A673 (cell line): ENCODE measurements around the gene GSTA1. TPM values are rescaled to one million over a fixed set of nuclear protein-coding genes. Genes with fewer than 3 reads are reported as not detected.
"Not testable (repeated sequence)": the region's sequence is repeated elsewhere in the genome, so short reads cannot be mapped to it uniquely, and the experiment has no call there.

Experiments used
- BruUV-seq: library from RNA; stranded (reverse); fragments of 400-500 nt; replicated peaks from 2 replicates; lab custom pipeline; 2021; lab: Mats Ljungman, UMichigan
- CTCF ChIA-PET: fragments of 300-600 bp; sonication (Branson Sonifier 250); formaldehyde crosslinking; loops from one replicate; lab custom pipeline; 2022; ENCODE audit warnings: antibody characterized with exemption; lab: Charles Lee
- POLR2A ChIA-PET: fragments of 300-600 bp; sonication (Branson Sonifier 250); formaldehyde crosslinking; loops from one replicate; lab custom pipeline; 2022; ENCODE audit warnings: antibody characterized with exemption; ENCODE audit not compliant: low non-redundant PET; lab: Charles Lee
- DNase-seq: peaks from one replicate; pipeline ENCODE4 v3.0.0-alpha.2; 2015; ENCODE audit warnings: low spot score
- H3K27ac ChIP-seq: fragments of 200-600 bp; sonication (generic); 2 replicates; pipeline ENCODE4 v1.5.1; 2016; ENCODE audit warnings: mixed run types, low read depth, mild to moderate bottlenecking, mixed read lengths, antibody characterized with exemption, low read length; ENCODE audit not compliant: poor library complexity, severe bottlenecking
- H3K27me3 ChIP-seq: fragments of 200-600 bp; sonication (generic); replicated peaks from 2 replicates; pipeline ENCODE4 v1.6.1; 2017; ENCODE audit warnings: mixed run types, low read depth, mild to moderate bottlenecking, mixed read lengths, antibody characterized with exemption, low read length; ENCODE audit not compliant: insufficient read depth, poor library complexity
- H3K36me3 ChIP-seq: fragments of 200-600 bp; sonication (generic); 2 replicates; pipeline ENCODE4 v1.6.1; 2016; ENCODE audit warnings: mixed run types, mild to moderate bottlenecking, mixed read lengths, antibody characterized with exemption, low read length; ENCODE audit not compliant: insufficient read depth, poor library complexity, severe bottlenecking
- H3K4me1 ChIP-seq: fragments of 200-600 bp; sonication (generic); 2 replicates; pipeline ENCODE4 v1.6.1; 2017; ENCODE audit warnings: mixed run types, mild to moderate bottlenecking, mixed read lengths, antibody characterized with exemption, low read length; ENCODE audit not compliant: insufficient read depth, poor library complexity, severe bottlenecking
- H3K4me3 ChIP-seq: fragments of 200-600 bp; sonication (generic); 2 replicates; pipeline ENCODE4 v1.5.1; 2016; ENCODE audit warnings: low read depth, mixed run types, mild to moderate bottlenecking, mixed read lengths, low read length; ENCODE audit not compliant: poor library complexity, severe bottlenecking
- H3K9me3 ChIP-seq: fragments of 200-600 bp; sonication (generic); 2 replicates; pipeline ENCODE4 v1.6.1; 2016; ENCODE audit warnings: mixed run types, low read depth, mild to moderate bottlenecking, mixed read lengths, antibody characterized with exemption, low read length; ENCODE audit not compliant: poor library complexity, severe bottlenecking
- EZH2 ChIP-seq: fragments of 200-600 bp; sonication (generic); IDR thresholded peaks from 2 replicates; pipeline ENCODE4 v1.6.1; 2017; ENCODE audit warnings: borderline replicate concordance, low read depth, mild to moderate bottlenecking, mixed read lengths, antibody characterized with exemption, low read length; ENCODE audit not compliant: poor library complexity, severe bottlenecking
- intact Hi-C: fragments of 100-400 bp; cut with micrococcal nuclease; formaldehyde crosslinking; loops from one replicate; pipeline ENCODE4 v1.10.0; 2022; ENCODE audit not compliant: unreplicated experiment
- total RNA-seq: library from RNA; stranded (reverse); gene quantifications from 2 replicates; pipeline ENCODE4 v1.2.3, GENCODE V29; 2021
- TF ChIP-seq, protein P1 (sequence below): fragments of 300-800, 200-600 bp; sonication (generic); conservative IDR thresholded peaks from 2 replicates; pipeline ENCODE4 v1.5.1; 2017; ENCODE audit warnings: low read depth, mild to moderate bottlenecking, antibody characterized with exemption, low read length, moderate library complexity, mixed read lengths

GSTA1 gene
- total RNA-seq, 1 experiment from 2014 or later = not detected

DNA sequence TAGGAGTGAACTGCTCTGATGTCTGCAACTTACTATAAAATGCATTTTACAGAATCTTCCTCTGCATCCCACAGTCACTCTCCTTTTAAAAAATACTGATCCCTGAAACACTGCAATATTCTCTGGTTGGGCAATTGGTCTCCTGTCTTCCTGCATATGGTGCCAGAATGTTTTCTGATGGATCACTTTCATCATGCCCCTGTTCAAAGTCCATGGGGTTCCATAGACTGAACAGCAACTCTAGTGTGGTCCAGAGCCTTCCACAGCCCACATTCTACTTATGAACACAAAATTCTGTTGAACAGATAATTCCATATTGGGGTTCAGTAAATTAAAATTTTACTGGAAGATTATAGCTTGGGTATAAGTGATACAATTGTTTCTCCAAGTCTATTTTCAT lies 51.3 kb downstream of the GSTA1 start:
- Histone ChIP-seq H3K4me1 (no peaks in the 10 kb centered on the region), H3K4me3 (no peak overlapping the region), H3K27me3 (no peaks in the 10 kb centered on the region), H3K9me3 (no peaks in the 10 kb centered on the region), H3K36me3 (no peaks in the 10 kb centered on the region), H3K27ac (no peak overlapping the region)
- no peak for DNase-seq
- intact Hi-C loops = no loop called here
- POLR2A ChIA-PET = no interaction called here
- no TSS peak for BruUV-seq
- CTCF ChIA-PET = no interaction called here
- TF ChIP-seq, protein P1, sequence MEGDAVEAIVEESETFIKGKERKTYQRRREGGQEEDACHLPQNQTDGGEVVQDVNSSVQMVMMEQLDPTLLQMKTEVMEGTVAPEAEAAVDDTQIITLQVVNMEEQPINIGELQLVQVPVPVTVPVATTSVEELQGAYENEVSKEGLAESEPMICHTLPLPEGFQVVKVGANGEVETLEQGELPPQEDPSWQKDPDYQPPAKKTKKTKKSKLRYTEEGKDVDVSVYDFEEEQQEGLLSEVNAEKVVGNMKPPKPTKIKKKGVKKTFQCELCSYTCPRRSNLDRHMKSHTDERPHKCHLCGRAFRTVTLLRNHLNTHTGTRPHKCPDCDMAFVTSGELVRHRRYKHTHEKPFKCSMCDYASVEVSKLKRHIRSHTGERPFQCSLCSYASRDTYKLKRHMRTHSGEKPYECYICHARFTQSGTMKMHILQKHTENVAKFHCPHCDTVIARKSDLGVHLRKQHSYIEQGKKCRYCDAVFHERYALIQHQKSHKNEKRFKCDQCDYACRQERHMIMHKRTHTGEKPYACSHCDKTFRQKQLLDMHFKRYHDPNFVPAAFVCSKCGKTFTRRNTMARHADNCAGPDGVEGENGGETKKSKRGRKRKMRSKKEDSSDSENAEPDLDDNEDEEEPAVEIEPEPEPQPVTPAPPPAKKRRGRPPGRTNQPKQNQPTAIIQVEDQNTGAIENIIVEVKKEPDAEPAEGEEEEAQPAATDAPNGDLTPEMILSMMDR = no peak
- TF ChIP-seq EZH2 = no peak

DNA sequence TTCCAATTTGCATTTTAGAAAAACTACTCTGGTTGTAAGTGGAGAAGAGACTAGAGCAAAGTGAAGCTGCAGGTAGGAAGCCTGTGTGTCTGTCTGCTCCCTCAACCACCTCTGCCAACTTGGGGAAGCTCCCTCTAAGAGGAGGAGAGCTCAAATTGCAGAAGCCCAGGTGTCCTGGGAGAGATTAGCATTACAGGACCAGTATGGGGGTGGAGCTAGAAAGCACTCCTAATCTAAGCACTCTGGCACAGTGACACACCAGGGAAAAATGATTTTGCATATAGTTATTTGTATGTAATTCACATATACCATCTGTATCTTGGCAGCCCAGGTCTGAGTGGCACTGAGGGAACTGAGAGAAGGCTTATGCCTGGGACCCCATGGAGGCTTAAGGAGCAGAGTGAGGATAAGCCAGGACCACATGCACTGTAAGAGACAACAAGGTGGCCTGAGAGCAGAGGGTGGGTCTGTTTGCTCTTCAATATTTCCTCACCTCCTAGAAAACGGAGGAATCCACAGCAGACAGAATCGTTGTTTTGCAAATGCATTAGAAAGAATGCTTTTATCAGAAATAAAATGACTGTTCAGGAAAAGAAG lies 54.0 kb downstream of the GSTA1 start:
- no peak overlapping the region for H3K4me3 ChIP-seq
- TF ChIP-seq, protein P1 = no peak
- TF ChIP-seq EZH2 = no peak
- no peaks in the 10 kb centered on the region for H3K4me1 ChIP-seq
- H3K9me3 ChIP-seq = no peaks in the 10 kb centered on the region
- DNase-seq = no peak
- BruUV-seq = no TSS peak
- H3K36me3 ChIP-seq = no peaks in the 10 kb centered on the region
- H3K27me3 ChIP-seq = no peaks in the 10 kb centered on the region
- no peak overlapping the region for H3K27ac ChIP-seq
- intact Hi-C loops = no loop called here
- CTCF ChIA-PET = no interaction called here
- POLR2A ChIA-PET = no interaction called here

DNA sequence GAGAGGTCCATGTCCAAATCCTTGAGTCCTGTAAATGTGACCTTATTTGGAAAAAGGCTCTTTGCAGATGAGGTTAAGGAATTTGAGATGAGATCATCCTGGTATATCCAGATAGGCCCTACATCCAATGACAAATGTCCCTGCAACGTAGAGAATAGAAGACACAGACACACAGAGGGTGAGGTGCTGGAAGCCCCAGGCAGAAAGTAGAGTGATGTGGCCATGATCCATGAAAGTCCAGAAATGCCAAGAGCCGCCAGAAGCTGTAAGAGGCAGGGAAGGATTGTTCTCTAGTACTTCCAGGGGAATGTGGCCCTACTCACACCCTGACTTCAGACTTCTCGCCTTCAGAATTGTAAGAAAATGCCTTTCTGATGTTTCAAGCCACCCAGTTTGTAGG lies 56.3 kb downstream of the GSTA1 start:
- POLR2A ChIA-PET, CTCF ChIA-PET, H3K4me1 ChIP-seq, H3K9me3 ChIP-seq, H3K4me3 ChIP-seq, DNase-seq, H3K27me3 ChIP-seq, H3K27ac ChIP-seq, H3K36me3 ChIP-seq, BruUV-seq, intact Hi-C loops: not testable (repeated sequence)

DNA sequence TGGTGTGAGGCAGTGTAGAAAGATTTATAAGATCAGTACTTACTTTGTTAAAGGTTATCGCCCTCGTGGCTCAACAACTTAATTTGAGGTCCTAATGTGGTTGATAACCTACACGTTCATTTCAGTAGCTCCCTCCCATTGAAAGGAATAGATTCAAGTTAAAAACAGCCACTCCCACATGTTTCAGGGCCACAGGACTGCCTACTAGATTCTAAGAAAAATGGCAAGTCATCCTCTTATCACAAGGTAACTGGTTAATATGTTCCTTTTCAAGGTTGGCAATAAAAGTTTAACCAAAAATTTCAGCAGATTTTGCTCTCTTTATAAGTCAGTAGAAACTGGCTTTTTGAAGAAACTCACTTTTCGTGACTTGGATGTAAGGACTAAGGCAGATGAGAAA lies 57.4 kb downstream of the GSTA1 start:
- no peak overlapping the region for H3K27ac ChIP-seq
- POLR2A ChIA-PET = no interaction called here
- no peaks in the 10 kb centered on the region for H3K4me1 ChIP-seq
- BruUV-seq = no TSS peak
- no peak for TF ChIP-seq EZH2
- TF ChIP-seq, protein P1 = no peak
- DNase-seq = no peak
- H3K27me3 ChIP-seq = no peaks in the 10 kb centered on the region
- H3K4me3 ChIP-seq = no peak overlapping the region
- intact Hi-C loops = no loop called here
- H3K9me3 ChIP-seq = no peaks in the 10 kb centered on the region
- CTCF ChIA-PET = no interaction called here
- no peaks in the 10 kb centered on the region for H3K36me3 ChIP-seq
